ENCODE results near the gene TNPO1.

DNA sequence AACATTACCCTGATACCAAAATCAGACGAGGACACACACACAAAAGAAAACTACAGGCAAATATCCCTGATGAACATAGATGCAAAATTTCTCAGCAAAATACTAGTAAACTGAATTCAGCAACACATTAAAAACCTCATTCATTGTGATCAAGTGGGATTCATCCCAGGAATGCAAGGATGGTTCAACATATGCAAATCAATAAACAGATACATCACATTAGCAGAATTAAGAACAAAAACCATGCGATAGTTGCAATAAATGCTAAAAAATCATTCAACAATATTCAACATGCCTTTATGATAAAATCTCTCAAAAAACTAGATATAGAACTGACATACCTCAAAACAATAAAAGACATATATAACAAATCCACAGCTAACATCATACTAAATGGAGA lies 36.9 kb upstream of the TNPO1 start:
- TF ChIP-seq, protein P1, sequence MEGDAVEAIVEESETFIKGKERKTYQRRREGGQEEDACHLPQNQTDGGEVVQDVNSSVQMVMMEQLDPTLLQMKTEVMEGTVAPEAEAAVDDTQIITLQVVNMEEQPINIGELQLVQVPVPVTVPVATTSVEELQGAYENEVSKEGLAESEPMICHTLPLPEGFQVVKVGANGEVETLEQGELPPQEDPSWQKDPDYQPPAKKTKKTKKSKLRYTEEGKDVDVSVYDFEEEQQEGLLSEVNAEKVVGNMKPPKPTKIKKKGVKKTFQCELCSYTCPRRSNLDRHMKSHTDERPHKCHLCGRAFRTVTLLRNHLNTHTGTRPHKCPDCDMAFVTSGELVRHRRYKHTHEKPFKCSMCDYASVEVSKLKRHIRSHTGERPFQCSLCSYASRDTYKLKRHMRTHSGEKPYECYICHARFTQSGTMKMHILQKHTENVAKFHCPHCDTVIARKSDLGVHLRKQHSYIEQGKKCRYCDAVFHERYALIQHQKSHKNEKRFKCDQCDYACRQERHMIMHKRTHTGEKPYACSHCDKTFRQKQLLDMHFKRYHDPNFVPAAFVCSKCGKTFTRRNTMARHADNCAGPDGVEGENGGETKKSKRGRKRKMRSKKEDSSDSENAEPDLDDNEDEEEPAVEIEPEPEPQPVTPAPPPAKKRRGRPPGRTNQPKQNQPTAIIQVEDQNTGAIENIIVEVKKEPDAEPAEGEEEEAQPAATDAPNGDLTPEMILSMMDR (conservative IDR thresholded peaks at IDR 0.05; ENCODE audit: low read depth, low read length), result no peak
- TF ChIP-seq EZH2 (IDR thresholded peaks at IDR 0.05; ENCODE audit: borderline replicate concordance, low read depth, low read length, poor library complexity, severe bottlenecking), result no peak
